SKM-1 (cell line): ENCODE data around the gene LGR6.
"Not testable (repeated sequence)": the region's sequence is repeated elsewhere in the genome, so short reads cannot be mapped to it uniquely, and the experiment has no call there.

Source experiments
- DNase-seq: peaks from one replicate; lab custom pipeline; 2025; ENCODE audit not compliant: unreplicated experiment; lab: John Stamatoyannopoulos, UW

The LGR6 gene

GRCh38 chr1:202317941-202318925 is 124.6 kb downstream of the LGR6 start:
- no peak for DNase-seq

GRCh38 chr1:202319381-202320080 is 125.9 kb downstream of the LGR6 start:
- DNase-seq = no peak

GRCh38 chr1:202320081-202320405 is 126.4 kb downstream of the LGR6 start:
- DNase-seq = no peak

GRCh38 chr1:202323731-202324130 is 130.1 kb downstream of the LGR6 start:
- DNase-seq = no peak

GRCh38 chr1:202324646-202325045 is 131.0 kb downstream of the LGR6 start:
- DNase-seq = no peak

- no peak for DNase-seq
These were observed 136.3 kb downstream of the LGR6 start for GRCh38 chr1:202329891-202330290.

GRCh38 chr1:202333861-202334260 is 140.3 kb downstream of the LGR6 start:
- no peak for DNase-seq

- DNase-seq = peak; percentile 56
These were observed 150.2 kb downstream of the LGR6 start for GRCh38 chr1:202343652-202344349.

- no peak for DNase-seq
These were observed 154.5 kb downstream of the LGR6 start for GRCh38 chr1:202348005-202348508.

GRCh38 chr1:202348509-202349205 is 155.1 kb downstream of the LGR6 start, which contains the start of gene PPP1R12B:
Gene PPP1R12B (plus strand): TSS chr1:202348699. CDS start chr1:202348852, 153 bp downstream.
- DNase-seq = peak; percentile 100

- DNase-seq = peak; percentile 52
These were observed 155.8 kb downstream of the LGR6 start for GRCh38 chr1:202349206-202349928.

- no peak for DNase-seq
These were observed 158.1 kb downstream of the LGR6 start for GRCh38 chr1:202351725-202352124.

GRCh38 chr1:202352583-202353197 is 159.1 kb downstream of the LGR6 start:
- not testable (repeated sequence) for DNase-seq

- DNase-seq = no peak
These were observed 162.4 kb downstream of the LGR6 start for GRCh38 chr1:202355944-202356553.

GRCh38 chr1:202357506-202357905 is 163.9 kb downstream of the LGR6 start:
- DNase-seq = no peak

GRCh38 chr1:202361224-202361623 is 167.6 kb downstream of the LGR6 start:
- DNase-seq = no peak

- DNase-seq = no peak
These were observed 168.1 kb downstream of the LGR6 start for GRCh38 chr1:202361701-202362100.

GRCh38 chr1:202362212-202362611 is 168.6 kb downstream of the LGR6 start:
- no peak for DNase-seq
